Adrenal gland (tissue), 5 donors: ENCODE measurements around the gene KCNMA1.

Experiments used
- CTCF ChIP-seq, 6 experiments: fragments of 450-650 bp in 4 of 6; fragments of 200-600 bp in 2 of 6; sonication (generic) in 1 of 6; IDR thresholded peaks; 1 replicate in 5 of 6; 2 replicates in 1 of 6; pipeline versions ENCODE4 v1.5.1 to v1.8.0; 2016 to 2021; ENCODE audit warnings: antibody characterized with exemption in 6 of 6, mild to moderate bottlenecking in 2 of 6, moderate library complexity in 1 of 6
- POLR2A ChIP-seq, 2 donors: fragments of 450-650 bp; IDR thresholded peaks; one replicate each; pipeline ENCODE4 v1.6.1; 2017; ENCODE audit warnings: antibody characterized with exemption in 2 of 2, mild to moderate bottlenecking in 2 of 2, moderate library complexity in 1 of 2
- donor health status: DM: no; HTN: no; CAD: no.

- TF ChIP-seq CTCF (IDR thresholded peaks at IDR 0.05) (no peak), POLR2A (IDR thresholded peaks at IDR 0.05) (no peak)
These were observed 480.2 kb downstream of the KCNMA1 start for GRCh38 chr10:77157248-77158019.
